HepG2 (cell line): ENCODE results near the gene IST1. TPM values are rescaled to one million over a fixed set of nuclear protein-coding genes. Genes with fewer than 3 reads are reported as not detected.
A peak's percentile ranks its signal among the peaks of the same experiment; 100 is the strongest.

Experiments used
- DNMT1 ChIP-seq: sonication (generic); formaldehyde crosslinking; IDR thresholded peaks from 2 replicates; pipeline ENCODE4 v1.5.1; 2020; ENCODE audit warnings: mild to moderate bottlenecking, missing genetic modification reagents
- FIP1L1 ChIP-seq: fragments of 200-400 bp; formaldehyde crosslinking; IDR thresholded peaks from 2 replicates; pipeline ENCODE4 v1.6.1; 2018; ENCODE audit warnings: low read depth, mild to moderate bottlenecking, low read length, moderate library complexity, borderline replicate concordance; ENCODE audit not compliant: insufficient read depth
- KLF12 ChIP-seq: sonication (generic); formaldehyde crosslinking; IDR thresholded peaks from 2 replicates; pipeline ENCODE4 v1.4.0; 2020; ENCODE audit warnings: missing genetic modification reagents, borderline replicate concordance
- KLF13 ChIP-seq: sonication (generic); formaldehyde crosslinking; IDR thresholded peaks from 2 replicates; pipeline ENCODE4 v1.4.0; 2020; ENCODE audit warnings: mild to moderate bottlenecking, missing genetic modification reagents
- MED1 ChIP-seq: sonication (generic); formaldehyde crosslinking; IDR thresholded peaks from 2 replicates; pipeline ENCODE4 v1.4.0; 2020; ENCODE audit warnings: missing genetic modification reagents
- MEIS1 ChIP-seq: sonication (generic); formaldehyde crosslinking; IDR thresholded peaks from 2 replicates; pipeline ENCODE4 v1.9.0; 2021; ENCODE audit warnings: mild to moderate bottlenecking, missing genetic modification reagents, moderate library complexity, borderline replicate concordance
- MXD1 ChIP-seq: sonication (generic); formaldehyde crosslinking; IDR thresholded peaks from 2 replicates; pipeline ENCODE4 v1.4.0; 2020; ENCODE audit warnings: mild to moderate bottlenecking, missing genetic modification reagents
- NFE2L2 ChIP-seq: fragments of 150-350 bp; IDR thresholded peaks from 2 replicates; pipeline ENCODE4 v1.6.1; 2014; ENCODE audit warnings: low read length
- NRL ChIP-seq: sonication (generic); formaldehyde crosslinking; IDR thresholded peaks from 2 replicates; pipeline ENCODE4 v1.5.0; 2020; ENCODE audit warnings: missing genetic modification reagents, mild to moderate bottlenecking, moderate library complexity, borderline replicate concordance
- PAX8 ChIP-seq: sonication (generic); formaldehyde crosslinking; IDR thresholded peaks from 2 replicates; pipeline ENCODE4 v1.8.0; 2022; ENCODE audit warnings: mild to moderate bottlenecking, missing genetic modification reagents, borderline replicate concordance
- RFX3 ChIP-seq: IDR thresholded peaks from 2 replicates; pipeline ENCODE4 v1.6.1; 2016; ENCODE audit warnings: missing biosample characterization, missing genetic modification reagents
- SALL1 ChIP-seq: sonication (generic); formaldehyde crosslinking; IDR thresholded peaks from 2 replicates; pipeline ENCODE4 v1.8.0; 2022; ENCODE audit warnings: mild to moderate bottlenecking, missing genetic modification reagents
- SATB2 ChIP-seq: sonication (generic); formaldehyde crosslinking; IDR thresholded peaks from 2 replicates; pipeline ENCODE4 v1.5.0; 2020; ENCODE audit warnings: missing genetic modification reagents
- ZNF207 ChIP-seq: fragments of 450-650 bp; IDR thresholded peaks from 2 replicates; pipeline ENCODE4 v1.6.1; 2016; ENCODE audit warnings: antibody characterized with exemption, borderline replicate concordance
- ZNF605 ChIP-seq: sonication (generic); formaldehyde crosslinking; IDR thresholded peaks from 2 replicates; pipeline ENCODE4 v1.8.0; 2022; ENCODE audit warnings: mild to moderate bottlenecking, missing genetic modification reagents
- ZNF83 ChIP-seq: sonication (generic); formaldehyde crosslinking; IDR thresholded peaks from 2 replicates; pipeline ENCODE4 v1.4.0; 2020; ENCODE audit warnings: missing genetic modification reagents, mild to moderate bottlenecking, borderline replicate concordance
- ZZZ3 ChIP-seq: sonication (generic); formaldehyde crosslinking; IDR thresholded peaks from 2 replicates; pipeline ENCODE4 v1.4.0; 2020; ENCODE audit warnings: missing genetic modification reagents, mild to moderate bottlenecking, borderline replicate concordance
- polyA plus RNA-seq, 8 experiments: library from polyadenylated mRNA; depleted of rRNA in 3 of 8; stranded (reverse) in 7 of 8; unstranded in 1 of 8; fragments of >200 nt; fragmentation: Illumina TruSeq in 4 of 8; extraction: Trizol in 4 of 8; gene quantifications; 2 replicates each; pipeline versions ENCODE4 v1.2.1 to v1.2.3, GENCODE V29; 2011 to 2016; ENCODE audit warnings: low read depth in 4 of 8, missing spikeins in 1 of 8, mixed read lengths in 1 of 8; ENCODE audit not compliant: insufficient read depth in 1 of 8
- total RNA-seq, 5 experiments: library from RNA; depleted of rRNA; stranded (reverse); fragments of >200 nt; fragmentation: Illumina TruSeq; extraction: Trizol; gene quantifications; 2 replicates each; pipeline ENCODE4 v1.2.3, GENCODE V29; 2016; ENCODE audit warnings: low read depth in 1 of 5
- TF ChIP-seq, protein P1 (sequence below): sonication (generic); formaldehyde crosslinking; IDR thresholded peaks from 2 replicates; pipeline ENCODE4 v1.9.0; 2021; ENCODE audit warnings: mild to moderate bottlenecking, missing genetic modification reagents
- TF ChIP-seq, protein P2 (sequence below): sonication (generic); formaldehyde crosslinking; IDR thresholded peaks from 2 replicates; pipeline ENCODE4 v1.4.0; 2020; ENCODE audit warnings: mild to moderate bottlenecking, missing genetic modification reagents

Gene IST1
- total and polyA plus RNA-seq, 2 of the 13 experiments (the other 11 are each of a cell fraction or from before 2014, with no cell fraction given): 346 to 415 TPM

DNA sequence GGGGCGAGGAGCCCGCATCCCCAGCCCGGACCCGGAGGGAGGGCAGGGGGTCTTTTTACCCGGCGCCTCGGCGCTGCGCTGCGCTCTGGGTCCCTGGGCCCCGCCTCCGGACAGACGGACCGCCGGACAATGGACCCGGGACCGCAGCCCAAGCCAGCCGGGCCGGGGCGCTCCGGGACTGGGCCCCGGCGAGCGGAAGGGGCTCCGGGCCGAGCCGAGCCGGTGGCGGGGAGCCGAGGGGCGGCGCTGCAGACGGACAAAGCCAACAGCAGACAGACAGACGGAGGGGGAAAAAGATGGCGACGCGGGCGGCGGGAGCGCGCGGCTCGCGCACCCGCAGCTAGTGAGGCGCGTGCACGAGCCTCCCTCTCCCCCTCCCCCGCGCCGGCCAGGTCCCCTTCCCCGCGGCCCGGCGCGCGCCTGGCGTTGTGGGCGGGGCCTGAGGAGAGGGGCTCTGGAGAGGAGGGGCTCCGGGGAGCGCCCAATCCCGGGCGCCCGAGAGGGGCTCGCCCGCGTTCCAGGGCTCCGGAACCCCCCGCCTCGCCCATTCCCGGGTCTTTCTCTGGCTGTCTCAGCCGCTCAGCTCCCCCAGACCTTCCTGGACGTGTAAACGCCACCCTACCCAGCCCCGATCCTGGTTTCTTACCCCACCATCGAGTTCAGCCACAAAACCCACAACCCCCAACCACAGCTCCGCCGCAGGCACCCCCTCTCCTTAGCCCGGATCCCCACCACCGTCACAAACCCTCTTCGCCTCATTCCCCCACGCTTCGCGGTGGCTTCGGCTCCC, 11.3 kb upstream of the IST1 start, which contains the start of gene ZNF821 (continued):
- TF ChIP-seq ZZZ3 (CRISPR knock-in tag): no peak
- TF ChIP-seq SALL1: peak; percentile 37
- no peak for TF ChIP-seq MXD1
- no peak for TF ChIP-seq KLF13 (CRISPR knock-in tag)
- TF ChIP-seq ZNF207: no peak
- TF ChIP-seq, protein P1, sequence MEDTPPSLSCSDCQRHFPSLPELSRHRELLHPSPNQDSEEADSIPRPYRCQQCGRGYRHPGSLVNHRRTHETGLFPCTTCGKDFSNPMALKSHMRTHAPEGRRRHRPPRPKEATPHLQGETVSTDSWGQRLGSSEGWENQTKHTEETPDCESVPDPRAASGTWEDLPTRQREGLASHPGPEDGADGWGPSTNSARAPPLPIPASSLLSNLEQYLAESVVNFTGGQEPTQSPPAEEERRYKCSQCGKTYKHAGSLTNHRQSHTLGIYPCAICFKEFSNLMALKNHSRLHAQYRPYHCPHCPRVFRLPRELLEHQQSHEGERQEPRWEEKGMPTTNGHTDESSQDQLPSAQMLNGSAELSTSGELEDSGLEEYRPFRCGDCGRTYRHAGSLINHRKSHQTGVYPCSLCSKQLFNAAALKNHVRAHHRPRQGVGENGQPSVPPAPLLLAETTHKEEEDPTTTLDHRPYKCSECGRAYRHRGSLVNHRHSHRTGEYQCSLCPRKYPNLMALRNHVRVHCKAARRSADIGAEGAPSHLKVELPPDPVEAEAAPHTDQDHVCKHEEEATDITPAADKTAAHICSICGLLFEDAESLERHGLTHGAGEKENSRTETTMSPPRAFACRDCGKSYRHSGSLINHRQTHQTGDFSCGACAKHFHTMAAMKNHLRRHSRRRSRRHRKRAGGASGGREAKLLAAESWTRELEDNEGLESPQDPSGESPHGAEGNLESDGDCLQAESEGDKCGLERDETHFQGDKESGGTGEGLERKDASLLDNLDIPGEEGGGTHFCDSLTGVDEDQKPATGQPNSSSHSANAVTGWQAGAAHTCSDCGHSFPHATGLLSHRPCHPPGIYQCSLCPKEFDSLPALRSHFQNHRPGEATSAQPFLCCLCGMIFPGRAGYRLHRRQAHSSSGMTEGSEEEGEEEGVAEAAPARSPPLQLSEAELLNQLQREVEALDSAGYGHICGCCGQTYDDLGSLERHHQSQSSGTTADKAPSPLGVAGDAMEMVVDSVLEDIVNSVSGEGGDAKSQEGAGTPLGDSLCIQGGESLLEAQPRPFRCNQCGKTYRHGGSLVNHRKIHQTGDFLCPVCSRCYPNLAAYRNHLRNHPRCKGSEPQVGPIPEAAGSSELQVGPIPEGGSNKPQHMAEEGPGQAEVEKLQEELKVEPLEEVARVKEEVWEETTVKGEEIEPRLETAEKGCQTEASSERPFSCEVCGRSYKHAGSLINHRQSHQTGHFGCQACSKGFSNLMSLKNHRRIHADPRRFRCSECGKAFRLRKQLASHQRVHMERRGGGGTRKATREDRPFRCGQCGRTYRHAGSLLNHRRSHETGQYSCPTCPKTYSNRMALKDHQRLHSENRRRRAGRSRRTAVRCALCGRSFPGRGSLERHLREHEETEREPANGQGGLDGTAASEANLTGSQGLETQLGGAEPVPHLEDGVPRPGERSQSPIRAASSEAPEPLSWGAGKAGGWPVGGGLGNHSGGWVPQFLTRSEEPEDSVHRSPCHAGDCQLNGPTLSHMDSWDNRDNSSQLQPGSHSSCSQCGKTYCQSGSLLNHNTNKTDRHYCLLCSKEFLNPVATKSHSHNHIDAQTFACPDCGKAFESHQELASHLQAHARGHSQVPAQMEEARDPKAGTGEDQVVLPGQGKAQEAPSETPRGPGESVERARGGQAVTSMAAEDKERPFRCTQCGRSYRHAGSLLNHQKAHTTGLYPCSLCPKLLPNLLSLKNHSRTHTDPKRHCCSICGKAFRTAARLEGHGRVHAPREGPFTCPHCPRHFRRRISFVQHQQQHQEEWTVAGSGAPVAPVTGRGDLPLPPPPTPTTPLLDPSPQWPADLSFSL (CRISPR knock-in tag): no peak
- TF ChIP-seq NFE2L2: no peak
- peak; percentile 63; the same call in 1 of the 2 replicates for TF ChIP-seq DNMT1
- no peak for TF ChIP-seq RFX3 (CRISPR knock-in tag)
- TF ChIP-seq ZNF83 (CRISPR knock-in tag): no peak
- no peak for TF ChIP-seq FIP1L1
- TF ChIP-seq, protein P2, sequence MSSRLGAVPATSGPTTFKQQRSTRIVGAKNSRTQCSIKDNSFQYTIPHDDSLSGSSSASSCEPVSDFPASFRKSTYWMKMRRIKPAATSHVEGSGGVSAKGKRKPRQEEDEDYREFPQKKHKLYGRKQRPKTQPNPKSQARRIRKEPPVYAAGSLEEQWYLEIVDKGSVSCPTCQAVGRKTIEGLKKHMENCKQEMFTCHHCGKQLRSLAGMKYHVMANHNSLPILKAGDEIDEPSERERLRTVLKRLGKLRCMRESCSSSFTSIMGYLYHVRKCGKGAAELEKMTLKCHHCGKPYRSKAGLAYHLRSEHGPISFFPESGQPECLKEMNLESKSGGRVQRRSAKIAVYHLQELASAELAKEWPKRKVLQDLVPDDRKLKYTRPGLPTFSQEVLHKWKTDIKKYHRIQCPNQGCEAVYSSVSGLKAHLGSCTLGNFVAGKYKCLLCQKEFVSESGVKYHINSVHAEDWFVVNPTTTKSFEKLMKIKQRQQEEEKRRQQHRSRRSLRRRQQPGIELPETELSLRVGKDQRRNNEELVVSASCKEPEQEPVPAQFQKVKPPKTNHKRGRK (CRISPR knock-in tag): no peak
- no peak for TF ChIP-seq NRL (CRISPR knock-in tag)
- TF ChIP-seq SATB2: no peak
- no peak for TF ChIP-seq KLF12 (CRISPR knock-in tag)
- TF ChIP-seq MED1 (CRISPR knock-in tag): peak; percentile 33
- no peak for TF ChIP-seq ZNF605 (CRISPR knock-in tag)
- TF ChIP-seq PAX8 (CRISPR knock-in tag): 0 out of 2 replicates have a peak, but pooled peaks have one; percentile 59
- peak; percentile 78 for TF ChIP-seq MEIS1 (CRISPR knock-in tag)
